ENCODE data around the gene PEX11G.

The PEX11G gene

GRCh38 chr19:7428651-7429113 is 60.2 kb downstream of the PEX11G start:
- no peak for DNase-seq

- no peak for DNase-seq
Measured at GRCh38 chr19:7427944-7428343, 60.9 kb downstream of the PEX11G start.

- DNase-seq = no peak
Measured at GRCh38 chr19:7426986-7427385, 61.8 kb downstream of the PEX11G start.

Data from cortex of kidney (tissue), 1 donor.